Mesodermal cell (in vitro differentiated cells): ENCODE results near the gene ATP1A4.
"Not testable (repeated sequence)": the region's sequence is repeated elsewhere in the genome, so short reads cannot be mapped to it uniquely, and the experiment has no call there.

Source experiments
- H3K27ac ChIP-seq: 2 replicates; pipeline ENCODE4 v1.7.0; 2013; ENCODE audit warnings: mild to moderate bottlenecking, low read depth, low read length, moderate library complexity; ENCODE audit not compliant: severe bottlenecking
- H3K36me3 ChIP-seq: 2 replicates; pipeline ENCODE4 v1.7.1; 2013; ENCODE audit warnings: mild to moderate bottlenecking, low read length, moderate library complexity; ENCODE audit not compliant: control insufficient read depth, insufficient read depth
- H3K4me1 ChIP-seq: one replicate; pipeline ENCODE4 v1.7.1; 2013; ENCODE audit warnings: mild to moderate bottlenecking, low read length; ENCODE audit not compliant: insufficient read depth, control insufficient read depth, poor library complexity, severe bottlenecking
- H3K4me3 ChIP-seq: 2 replicates; pipeline ENCODE4 v1.7.0; 2013; ENCODE audit warnings: low read length, control low read depth, mild to moderate bottlenecking; ENCODE audit not compliant: insufficient read depth, poor library complexity, severe bottlenecking; ENCODE audit errors: extremely low read depth
- H3K9me3 ChIP-seq: 2 replicates; pipeline ENCODE4 v1.7.1; 2013; ENCODE audit warnings: mild to moderate bottlenecking, low read length, moderate library complexity; ENCODE audit not compliant: control insufficient read depth
- WGBS, 2 experiments: methylation state at CpG; one replicate each; pipeline ENCODE4 v1.1.5; 2013; ENCODE audit warnings: missing lambda C conversion rate in 2 of 2; ENCODE audit not compliant: insufficient coverage in 2 of 2; 5-methylcytosine and 5-hydroxymethylcytosine counted together

The ATP1A4 gene

DNA sequence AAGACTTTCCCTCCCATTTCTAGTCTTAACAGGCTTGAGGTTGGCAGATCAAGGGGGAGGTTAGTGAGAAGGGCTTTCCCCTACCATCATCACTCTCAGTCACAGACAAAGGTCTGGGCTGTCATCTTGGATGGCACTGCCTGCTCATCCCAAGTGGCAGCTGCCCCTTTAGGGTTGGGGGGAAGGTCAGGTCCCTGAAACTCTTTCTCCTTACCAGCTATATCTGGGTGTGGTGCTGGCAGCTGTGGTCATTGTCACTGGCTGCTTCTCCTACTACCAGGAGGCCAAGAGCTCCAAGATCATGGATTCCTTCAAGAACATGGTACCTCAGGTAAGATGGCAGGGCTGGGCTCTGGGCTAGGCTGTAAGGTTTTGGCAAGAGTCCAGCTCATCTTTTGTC, 27.7 kb upstream of the ATP1A4 start:
- H3K9me3 ChIP-seq, result no peaks in the 10 kb centered on the region
- peaks cover 22% of the 10 kb centered on the region for H3K4me1 ChIP-seq
- no peak overlapping the region for H3K4me3 ChIP-seq
- H3K36me3 ChIP-seq, result no peaks in the 10 kb centered on the region
- H3K27ac ChIP-seq, result no peak overlapping the region

GRCh38 chr1:160124705-160125478, 26.5 kb upstream of the ATP1A4 start:
- H3K36me3 ChIP-seq, result no peaks in the 10 kb centered on the region
- no peaks in the 10 kb centered on the region for H3K9me3 ChIP-seq
- H3K27ac ChIP-seq, result no peak overlapping the region
- WGBS, 2 experiments, result 56 to 79% methylated on average over 1 to 5 of the region's 8 CpGs
- no peak overlapping the region for H3K4me3 ChIP-seq
- H3K4me1 ChIP-seq, result peaks cover 30% of the 10 kb centered on the region

- no peak overlapping the region for H3K4me3 ChIP-seq
- peaks cover 30% of the 10 kb centered on the region for H3K4me1 ChIP-seq
- 100% methylated on average over 1 of the region's 1 CpG; no CpG with 5 or more reads in 1 of the 2 experiments for WGBS, 2 experiments
- H3K9me3 ChIP-seq, result no peaks in the 10 kb centered on the region
- peak overlapping the region; percentile 23 for H3K27ac ChIP-seq
- H3K36me3 ChIP-seq, result no peaks in the 10 kb centered on the region
These were observed 25.7 kb upstream of the ATP1A4 start for GRCh38 chr1:160125746-160126145.

GRCh38 chr1:160126342-160126741, 25.1 kb upstream of the ATP1A4 start:
- not testable (repeated sequence) for H3K9me3 ChIP-seq, H3K4me3 ChIP-seq, H3K36me3 ChIP-seq, H3K27ac ChIP-seq
- WGBS, 2 experiments, result no CpG with 5 or more reads among the region's 4 CpGs
- peaks cover 30% of the 10 kb centered on the region for H3K4me1 ChIP-seq

DNA sequence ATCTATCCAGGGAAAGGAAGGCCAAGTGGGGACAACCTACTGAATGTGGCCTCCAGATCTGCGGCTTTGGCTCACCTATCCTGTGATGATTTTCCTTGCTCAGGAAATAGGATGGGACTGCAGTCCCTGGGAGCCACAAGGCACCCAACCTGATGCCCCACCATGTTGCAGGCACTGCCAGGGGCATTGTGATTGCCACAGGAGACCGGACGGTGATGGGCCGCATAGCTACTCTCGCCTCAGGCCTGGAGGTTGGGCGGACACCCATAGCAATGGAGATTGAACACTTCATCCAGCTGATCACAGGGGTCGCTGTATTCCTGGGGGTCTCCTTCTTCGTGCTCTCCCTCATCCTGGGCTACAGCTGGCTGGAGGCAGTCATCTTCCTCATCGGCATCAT, 24.0 kb upstream of the ATP1A4 start:
- WGBS, 2 experiments, result 94 to 97% methylated on average over 6 to 9 of the region's 9 CpGs
- H3K4me3 ChIP-seq, result no peak overlapping the region

DNA sequence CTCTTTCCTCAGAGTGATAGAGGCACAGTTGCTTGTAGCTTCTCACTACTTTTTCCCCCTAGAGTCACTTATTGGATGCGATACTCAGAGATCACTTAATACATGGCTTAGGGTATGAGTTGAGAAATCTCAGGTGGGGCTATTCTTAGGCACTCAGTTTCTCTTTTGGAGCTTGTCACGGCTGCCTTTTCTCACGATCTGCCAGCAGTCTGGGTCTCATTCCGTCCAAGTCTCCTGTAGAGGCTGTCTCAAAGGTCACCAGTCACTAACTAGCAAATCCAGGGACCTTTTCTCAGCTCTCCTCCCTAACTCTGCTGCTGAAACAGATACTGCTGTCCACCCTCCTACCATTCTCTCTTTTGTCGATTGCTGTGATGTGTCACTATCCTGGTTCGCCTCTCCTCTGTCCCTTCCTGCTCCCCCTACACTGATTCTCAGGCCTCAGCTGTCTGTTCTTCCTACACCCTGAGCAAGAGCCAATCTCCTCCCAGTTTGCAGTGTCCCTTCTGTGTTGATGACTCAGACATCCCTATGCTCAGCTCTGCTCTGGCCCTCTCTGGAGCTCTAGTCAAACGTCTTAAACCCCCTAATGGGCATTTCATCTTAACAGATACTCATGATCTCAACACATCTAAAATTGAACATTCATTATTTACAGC, 23.4 kb upstream of the ATP1A4 start:
- WGBS, 2 experiments, result 87 to 97% methylated on average over 5 to 6 of the region's 7 CpGs
- H3K4me1 ChIP-seq, result peaks cover 30% of the 10 kb centered on the region
- no peaks in the 10 kb centered on the region for H3K36me3 ChIP-seq
- peak overlapping the region; percentile 16 for H3K27ac ChIP-seq
- no peak overlapping the region for H3K4me3 ChIP-seq
- no peaks in the 10 kb centered on the region for H3K9me3 ChIP-seq

More for the DNA sequence above, 24.0 kb upstream of the ATP1A4 start:
- no peaks in the 10 kb centered on the region for H3K36me3 ChIP-seq
- H3K4me1 ChIP-seq, result peaks cover 30% of the 10 kb centered on the region
- no peaks in the 10 kb centered on the region for H3K9me3 ChIP-seq
- no peak overlapping the region for H3K27ac ChIP-seq

GRCh38 chr1:160128636-160129035, 22.8 kb upstream of the ATP1A4 start:
- 80 to 89% methylated on average over 10 to 11 of the region's 18 CpGs for WGBS, 2 experiments
- Histone ChIP-seq H3K27ac (no peak overlapping the region), H3K36me3 (no peaks in the 10 kb centered on the region), H3K4me1 (peaks cover 30% of the 10 kb centered on the region), H3K9me3 (no peaks in the 10 kb centered on the region), H3K4me3 (no peak overlapping the region)

GRCh38 chr1:160129046-160129445, 22.4 kb upstream of the ATP1A4 start:
- Histone ChIP-seq H3K27ac (no peak overlapping the region), H3K9me3 (no peaks in the 10 kb centered on the region), H3K36me3 (no peaks in the 10 kb centered on the region), H3K4me1 (peaks cover 30% of the 10 kb centered on the region), H3K4me3 (no peak overlapping the region)
- 94 to 100% methylated on average over 2 to 5 of the region's 5 CpGs for WGBS, 2 experiments

DNA sequence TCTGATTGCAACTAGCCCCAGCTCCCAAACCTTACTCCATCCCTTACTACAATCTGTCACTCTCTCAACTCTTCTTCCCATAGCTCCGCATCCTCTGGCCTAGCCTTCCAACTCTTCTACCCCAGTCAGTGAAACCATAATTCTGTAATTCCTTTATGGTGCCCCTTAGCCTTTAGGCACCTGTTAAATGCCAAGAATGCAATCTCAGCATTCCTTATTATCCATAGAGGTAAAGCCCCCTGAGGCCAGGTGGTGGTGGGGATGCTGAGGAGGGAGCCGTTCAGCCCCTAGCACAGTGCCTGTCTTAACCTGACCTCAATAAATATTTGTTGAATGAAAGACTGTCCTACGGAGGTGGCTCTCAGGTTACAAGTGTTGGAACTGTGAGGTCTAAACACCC, 21.8 kb upstream of the ATP1A4 start:
- H3K27ac ChIP-seq, result no peak overlapping the region
- peaks cover 26% of the 10 kb centered on the region for H3K4me1 ChIP-seq
- H3K36me3 ChIP-seq, result no peaks in the 10 kb centered on the region
- no peak overlapping the region for H3K4me3 ChIP-seq
- H3K9me3 ChIP-seq, result no peaks in the 10 kb centered on the region
- 100% methylated on average over 1 of the region's 3 CpGs for WGBS, 2 experiments

- Histone ChIP-seq H3K4me3 (no peak overlapping the region), H3K9me3 (no peaks in the 10 kb centered on the region), H3K36me3 (no peaks in the 10 kb centered on the region), H3K4me1 (peaks cover 23% of the 10 kb centered on the region), H3K27ac (no peak overlapping the region)
- 91 to 93% methylated on average over 7 to 11 of the region's 11 CpGs for WGBS, 2 experiments
These were observed 21.4 kb upstream of the ATP1A4 start for GRCh38 chr1:160129966-160130365.

DNA sequence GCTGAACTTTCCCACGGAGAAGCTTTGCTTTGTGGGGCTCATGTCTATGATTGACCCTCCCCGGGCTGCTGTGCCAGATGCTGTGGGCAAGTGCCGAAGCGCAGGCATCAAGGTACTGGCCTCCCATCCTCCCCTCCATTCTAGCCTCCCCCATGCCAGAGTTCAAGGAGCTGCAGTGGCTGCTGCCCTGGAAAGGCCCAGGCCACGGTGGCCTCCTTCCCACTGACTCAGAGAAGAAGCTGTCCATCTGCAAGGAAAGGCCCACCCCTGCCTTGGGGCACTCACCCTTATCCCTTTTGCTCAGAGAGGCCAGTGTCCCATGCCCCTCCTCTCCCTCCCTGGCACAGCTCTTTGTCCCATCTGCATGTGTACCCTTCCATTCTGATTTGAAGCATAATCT, 20.9 kb upstream of the ATP1A4 start:
- Histone ChIP-seq H3K36me3 (no peaks in the 10 kb centered on the region), H3K4me1 (peaks cover 17% of the 10 kb centered on the region), H3K9me3 (no peaks in the 10 kb centered on the region), H3K27ac (no peak overlapping the region), H3K4me3 (no peak overlapping the region)
- WGBS, 2 experiments, result 93 to 95% methylated on average over 2 to 5 of the region's 5 CpGs
